ENCODE measurements around the gene WDFY4. TPM values are rescaled to one million over a fixed set of nuclear protein-coding genes. Genes with fewer than 3 reads are reported as not detected.

The WDFY4 gene
- total RNA-seq, 1 donor from 2014 or later = not detected

DNA sequence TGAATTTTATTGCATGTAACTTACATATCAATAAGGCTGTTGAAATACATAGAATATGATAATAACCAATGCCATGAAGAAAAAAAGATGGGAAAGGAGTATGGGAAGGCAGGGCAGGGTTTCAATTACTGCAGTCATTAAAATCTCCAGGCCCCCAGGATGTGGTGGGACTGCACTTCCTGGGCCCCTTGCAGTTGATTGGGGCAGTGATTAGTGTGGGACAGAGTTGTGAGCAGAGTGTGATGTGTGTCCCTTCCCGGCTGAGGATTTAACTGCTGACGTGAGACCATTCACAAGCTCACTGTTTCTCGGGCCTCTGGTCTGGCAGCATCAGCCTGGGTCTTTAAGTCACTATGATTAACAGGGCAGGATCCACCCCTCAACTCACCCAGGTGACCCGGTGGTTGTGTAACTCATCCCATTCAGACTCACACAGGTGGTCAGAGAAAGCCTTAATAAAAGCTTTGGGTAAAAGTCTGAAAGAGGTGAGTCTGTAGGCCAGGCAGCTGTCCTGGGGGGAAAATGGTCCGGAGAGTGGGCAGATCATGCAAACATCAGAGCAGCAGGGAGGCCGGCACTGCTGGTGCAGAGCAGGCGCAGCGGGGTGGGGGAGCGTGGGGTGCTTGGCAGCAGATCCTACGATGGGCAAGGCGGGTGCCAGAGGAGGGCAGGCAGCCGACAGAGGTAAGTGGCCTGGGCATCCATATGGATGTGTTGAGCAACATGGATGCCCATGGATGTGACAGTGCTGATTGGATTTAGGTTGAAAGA lies 36.3 kb upstream of the WDFY4 start:
- H3K27me3 ChIP-seq (ENCODE audit: control insufficient read depth, insufficient read depth, low read length) = no peaks in the 10 kb centered on the region
- DNase-seq (ENCODE audit: low read depth) = no peak
- TF ChIP-seq, protein P1, sequence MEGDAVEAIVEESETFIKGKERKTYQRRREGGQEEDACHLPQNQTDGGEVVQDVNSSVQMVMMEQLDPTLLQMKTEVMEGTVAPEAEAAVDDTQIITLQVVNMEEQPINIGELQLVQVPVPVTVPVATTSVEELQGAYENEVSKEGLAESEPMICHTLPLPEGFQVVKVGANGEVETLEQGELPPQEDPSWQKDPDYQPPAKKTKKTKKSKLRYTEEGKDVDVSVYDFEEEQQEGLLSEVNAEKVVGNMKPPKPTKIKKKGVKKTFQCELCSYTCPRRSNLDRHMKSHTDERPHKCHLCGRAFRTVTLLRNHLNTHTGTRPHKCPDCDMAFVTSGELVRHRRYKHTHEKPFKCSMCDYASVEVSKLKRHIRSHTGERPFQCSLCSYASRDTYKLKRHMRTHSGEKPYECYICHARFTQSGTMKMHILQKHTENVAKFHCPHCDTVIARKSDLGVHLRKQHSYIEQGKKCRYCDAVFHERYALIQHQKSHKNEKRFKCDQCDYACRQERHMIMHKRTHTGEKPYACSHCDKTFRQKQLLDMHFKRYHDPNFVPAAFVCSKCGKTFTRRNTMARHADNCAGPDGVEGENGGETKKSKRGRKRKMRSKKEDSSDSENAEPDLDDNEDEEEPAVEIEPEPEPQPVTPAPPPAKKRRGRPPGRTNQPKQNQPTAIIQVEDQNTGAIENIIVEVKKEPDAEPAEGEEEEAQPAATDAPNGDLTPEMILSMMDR (IDR thresholded peaks at IDR 0.05; ENCODE audit: insufficient read depth, low read length, poor library complexity, severe bottlenecking) = no peak
- H3K36me3 ChIP-seq (ENCODE audit: control insufficient read depth, insufficient read depth, low read length) = no peaks in the 10 kb centered on the region
- H3K4me3 ChIP-seq (ENCODE audit: low read depth, low read length) = no peak overlapping the region

DNA sequence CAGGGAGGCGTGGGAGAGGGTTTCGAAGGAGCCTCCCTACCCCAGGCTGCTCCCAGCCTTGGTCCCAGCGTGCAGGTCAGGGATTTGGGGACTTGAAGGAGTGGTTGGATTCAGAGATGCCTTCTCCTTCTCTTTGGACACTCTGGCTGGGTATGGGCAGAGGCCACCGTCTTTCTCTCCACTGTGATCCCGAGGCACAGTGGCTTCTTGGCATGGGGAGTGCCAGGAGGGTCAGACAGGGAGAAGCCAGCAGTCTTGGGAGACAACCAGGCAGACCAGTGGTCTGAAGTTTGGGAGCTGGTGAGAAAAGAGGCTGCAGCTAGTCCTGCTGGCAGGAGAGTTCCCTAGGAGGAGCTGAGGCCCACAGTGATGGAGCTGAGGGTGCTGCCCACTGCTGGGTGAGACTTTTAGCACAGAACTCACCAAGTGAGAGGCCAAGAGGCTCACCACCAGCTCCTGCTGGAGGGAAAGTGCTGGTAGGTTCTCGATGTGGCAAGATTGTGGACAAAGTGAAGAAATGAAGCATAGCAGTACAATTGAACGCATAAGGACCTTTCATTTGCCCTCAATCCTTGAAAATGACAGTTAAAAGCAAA lies 35.2 kb upstream of the WDFY4 start:
- no peaks in the 10 kb centered on the region for H3K27me3 ChIP-seq (ENCODE audit: control insufficient read depth, insufficient read depth, low read length)
- H3K36me3 ChIP-seq (ENCODE audit: control insufficient read depth, insufficient read depth, low read length) = no peaks in the 10 kb centered on the region
- no peak for DNase-seq (ENCODE audit: low read depth)
- H3K4me3 ChIP-seq (ENCODE audit: low read depth, low read length) = no peak overlapping the region
- TF ChIP-seq, protein P1 (IDR thresholded peaks at IDR 0.05; ENCODE audit: insufficient read depth, low read length, poor library complexity, severe bottlenecking) = peak; percentile 6

DNA sequence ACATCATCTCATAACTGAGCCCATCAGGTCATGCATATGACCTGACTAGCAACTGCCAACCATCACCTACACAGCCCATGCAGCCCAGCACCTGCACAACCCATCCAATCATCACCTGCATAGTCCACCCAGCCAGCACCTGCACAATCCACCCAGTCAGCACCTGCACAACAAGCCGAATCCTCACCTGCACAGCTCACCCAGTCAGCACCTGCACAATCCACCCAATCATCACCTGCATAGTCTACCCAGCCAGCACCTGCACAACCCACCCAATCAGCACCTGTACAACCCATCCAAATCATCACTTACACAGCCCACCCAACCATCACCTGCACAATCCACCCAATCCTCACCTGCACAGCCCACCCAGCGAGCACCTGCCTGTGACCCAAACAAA lies 33.4 kb upstream of the WDFY4 start:
- TF ChIP-seq, protein P1 (IDR thresholded peaks at IDR 0.05; ENCODE audit: insufficient read depth, low read length, poor library complexity, severe bottlenecking) = no peak

DNA sequence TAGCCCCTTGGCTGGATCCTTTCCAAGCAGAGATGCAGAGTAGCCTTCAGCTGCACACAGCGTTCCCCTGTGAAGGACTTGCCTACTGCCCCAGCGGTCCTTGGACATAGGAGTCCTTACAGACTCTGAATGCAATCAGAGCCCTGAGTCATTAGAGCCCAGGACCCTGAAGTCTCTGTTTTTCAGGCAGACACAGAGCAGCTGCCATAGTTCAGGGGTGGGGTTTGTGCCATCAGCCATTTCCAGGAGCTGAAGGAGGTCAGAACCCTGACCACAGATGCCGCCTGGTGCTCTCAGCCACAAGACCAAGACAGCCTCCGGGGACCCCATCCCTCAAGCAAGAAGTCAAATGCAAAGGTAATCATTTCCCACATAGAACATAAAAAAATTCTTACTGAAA lies 32.8 kb upstream of the WDFY4 start:
- TF ChIP-seq, protein P1 (IDR thresholded peaks at IDR 0.05; ENCODE audit: insufficient read depth, low read length, poor library complexity, severe bottlenecking) = no peak
- no peak for DNase-seq (ENCODE audit: low read depth)
- Histone ChIP-seq H3K27me3 (ENCODE audit: control insufficient read depth, insufficient read depth, low read length) (no peaks in the 10 kb centered on the region), H3K36me3 (ENCODE audit: control insufficient read depth, insufficient read depth, low read length) (no peaks in the 10 kb centered on the region), H3K4me3 (ENCODE audit: low read depth, low read length) (no peak overlapping the region)

More for the DNA sequence above, 33.4 kb upstream of the WDFY4 start:
- no peaks in the 10 kb centered on the region for H3K36me3 ChIP-seq (ENCODE audit: control insufficient read depth, insufficient read depth, low read length)
- H3K4me3 ChIP-seq (ENCODE audit: low read depth, low read length) = no peak overlapping the region
- H3K27me3 ChIP-seq (ENCODE audit: control insufficient read depth, insufficient read depth, low read length) = no peaks in the 10 kb centered on the region
- DNase-seq (ENCODE audit: low read depth) = no peak

- TF ChIP-seq, protein P1 (IDR thresholded peaks at IDR 0.05; ENCODE audit: insufficient read depth, low read length, poor library complexity, severe bottlenecking) = no peak
- Histone ChIP-seq H3K36me3 (ENCODE audit: control insufficient read depth, insufficient read depth, low read length) (no peaks in the 10 kb centered on the region), H3K27me3 (ENCODE audit: control insufficient read depth, insufficient read depth, low read length) (no peaks in the 10 kb centered on the region), H3K4me3 (ENCODE audit: low read depth, low read length) (no peak overlapping the region)
- no peak for DNase-seq (ENCODE audit: low read depth)
Measured at GRCh38 chr10:48652344-48652743, 32.3 kb upstream of the WDFY4 start.
